Measurements from ENCODE around the gene ARID3A.

DNA sequence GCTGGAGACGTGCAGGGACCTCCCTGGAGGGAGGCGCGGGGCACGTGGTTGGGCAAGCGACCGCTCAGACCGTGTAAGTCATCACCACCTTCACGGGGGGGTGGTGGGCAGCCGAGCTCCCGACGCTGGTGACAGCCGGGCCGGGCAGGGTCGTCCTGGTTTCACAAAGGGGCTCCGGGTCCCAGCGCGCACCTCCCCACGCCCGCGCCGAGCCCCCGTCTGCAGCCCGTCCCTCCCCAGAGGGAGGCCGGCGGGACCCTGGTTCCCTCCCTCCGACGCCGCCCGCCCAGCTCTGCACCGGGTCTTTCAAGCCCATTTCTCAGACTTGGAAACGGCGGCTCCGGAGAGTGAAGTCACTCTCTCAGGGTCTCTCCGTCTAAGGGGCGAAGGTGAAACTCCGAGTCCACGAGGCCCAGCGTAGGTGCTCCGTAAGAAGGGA, 729 bp upstream of the ARID3A start:
- TF ChIP-seq, protein P1, sequence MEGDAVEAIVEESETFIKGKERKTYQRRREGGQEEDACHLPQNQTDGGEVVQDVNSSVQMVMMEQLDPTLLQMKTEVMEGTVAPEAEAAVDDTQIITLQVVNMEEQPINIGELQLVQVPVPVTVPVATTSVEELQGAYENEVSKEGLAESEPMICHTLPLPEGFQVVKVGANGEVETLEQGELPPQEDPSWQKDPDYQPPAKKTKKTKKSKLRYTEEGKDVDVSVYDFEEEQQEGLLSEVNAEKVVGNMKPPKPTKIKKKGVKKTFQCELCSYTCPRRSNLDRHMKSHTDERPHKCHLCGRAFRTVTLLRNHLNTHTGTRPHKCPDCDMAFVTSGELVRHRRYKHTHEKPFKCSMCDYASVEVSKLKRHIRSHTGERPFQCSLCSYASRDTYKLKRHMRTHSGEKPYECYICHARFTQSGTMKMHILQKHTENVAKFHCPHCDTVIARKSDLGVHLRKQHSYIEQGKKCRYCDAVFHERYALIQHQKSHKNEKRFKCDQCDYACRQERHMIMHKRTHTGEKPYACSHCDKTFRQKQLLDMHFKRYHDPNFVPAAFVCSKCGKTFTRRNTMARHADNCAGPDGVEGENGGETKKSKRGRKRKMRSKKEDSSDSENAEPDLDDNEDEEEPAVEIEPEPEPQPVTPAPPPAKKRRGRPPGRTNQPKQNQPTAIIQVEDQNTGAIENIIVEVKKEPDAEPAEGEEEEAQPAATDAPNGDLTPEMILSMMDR (IDR thresholded peaks at IDR 0.05 in 4 of 5, conservative IDR thresholded peaks at IDR 0.05 in 1 of 5): peak in 1 of 5 experiments; percentile 10
- TF ChIP-seq POLR2A (IDR thresholded peaks at IDR 0.05): no peak

All from gastrocnemius medialis (tissue), 4 donors.